RPMI8226 (cell line): ENCODE data around the gene LRRC40.
"Not testable (repeated sequence)": the region's sequence is repeated elsewhere in the genome, so short reads cannot be mapped to it uniquely, and the experiment has no call there.

Source experiments
- DNase-seq: peaks from one replicate; pipeline ENCODE4 v3.0.0-alpha.2; 2015

LRRC40 gene

DNA sequence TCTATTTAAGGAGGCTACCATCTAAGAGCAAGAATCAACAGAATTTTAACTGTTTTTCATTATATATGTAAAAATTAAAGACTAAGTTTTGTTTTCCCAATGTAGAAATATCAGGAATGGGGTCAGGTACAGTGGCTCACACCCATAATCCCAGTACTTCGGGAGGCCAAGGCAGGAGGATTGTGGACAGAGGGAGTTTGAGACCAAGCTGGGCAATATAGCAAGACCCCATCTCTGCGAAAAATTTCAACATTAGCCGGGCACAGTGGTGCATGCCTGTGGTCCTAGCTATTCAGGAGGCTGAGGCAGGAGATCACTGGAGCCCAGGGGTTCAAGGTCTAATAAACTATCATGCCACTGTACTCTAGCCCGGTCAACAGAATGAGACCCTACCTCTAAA is 5.3 kb downstream of the LRRC40 start:
- DNase-seq = no peak

DNA sequence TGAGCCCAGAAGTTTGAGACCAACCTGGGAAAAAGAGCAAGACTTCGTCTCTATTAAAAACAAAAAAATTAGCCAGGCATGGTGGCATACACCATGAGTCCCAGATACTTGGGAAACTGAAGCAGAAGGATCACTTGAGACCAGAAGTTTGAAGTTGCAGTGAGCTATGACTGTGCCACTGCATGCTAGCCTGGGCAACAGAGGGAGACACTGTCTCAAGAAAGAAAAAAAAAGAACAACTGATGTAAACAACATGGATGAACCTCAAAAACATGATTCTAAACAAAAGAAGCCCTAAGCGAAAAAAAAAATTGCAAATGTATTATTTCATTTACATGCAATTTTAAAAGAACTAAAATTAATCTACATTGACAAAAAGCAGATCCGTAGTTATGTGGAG is 9.0 kb downstream of the LRRC40 start:
- DNase-seq = no peak

GRCh38 chr1:70195342-70195741 is 10.0 kb downstream of the LRRC40 start:
- no peak for DNase-seq

DNA sequence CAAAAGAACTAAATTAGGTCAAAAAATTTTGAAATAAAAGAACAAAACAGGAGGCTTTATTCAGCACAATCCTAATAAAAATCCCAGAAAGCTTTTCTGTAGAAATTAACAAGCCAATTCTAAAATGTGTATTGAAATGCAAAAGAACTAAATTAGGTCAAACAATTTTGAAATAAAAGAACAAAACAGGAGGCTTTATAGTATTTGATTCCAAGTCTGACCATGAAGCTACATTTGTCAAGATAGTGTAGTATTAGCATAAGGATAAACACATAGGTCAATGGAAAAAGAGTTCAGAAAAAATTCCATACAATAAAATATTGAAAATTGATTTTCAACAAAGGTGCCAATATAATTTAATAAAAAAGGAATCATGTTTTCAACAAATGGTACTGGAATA is 10.8 kb downstream of the LRRC40 start:
- DNase-seq = no peak

DNA sequence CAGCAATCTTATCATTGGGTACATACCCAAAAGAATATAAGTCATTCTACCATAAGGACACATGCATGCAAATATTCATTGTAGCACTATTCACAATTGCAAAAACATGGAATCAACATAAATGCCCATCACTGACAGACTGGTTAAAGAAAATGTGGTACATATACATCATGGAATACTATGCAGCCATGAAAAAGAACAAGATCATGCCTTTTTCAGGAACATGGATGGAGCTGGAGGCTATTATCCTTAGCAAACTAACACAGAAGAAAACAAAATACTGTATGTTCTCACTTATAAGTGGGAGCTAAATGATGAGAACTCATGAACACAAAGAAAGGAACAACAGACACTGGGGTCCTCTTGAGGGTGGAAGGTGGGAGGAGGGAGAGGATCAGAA is 12.9 kb downstream of the LRRC40 start:
- not testable (repeated sequence) for DNase-seq

- DNase-seq = no peak
These were observed 15.2 kb downstream of the LRRC40 start for GRCh38 chr1:70190180-70190579.

- no peak for DNase-seq
These were observed 16.9 kb downstream of the LRRC40 start for GRCh38 chr1:70188522-70188921.

DNA sequence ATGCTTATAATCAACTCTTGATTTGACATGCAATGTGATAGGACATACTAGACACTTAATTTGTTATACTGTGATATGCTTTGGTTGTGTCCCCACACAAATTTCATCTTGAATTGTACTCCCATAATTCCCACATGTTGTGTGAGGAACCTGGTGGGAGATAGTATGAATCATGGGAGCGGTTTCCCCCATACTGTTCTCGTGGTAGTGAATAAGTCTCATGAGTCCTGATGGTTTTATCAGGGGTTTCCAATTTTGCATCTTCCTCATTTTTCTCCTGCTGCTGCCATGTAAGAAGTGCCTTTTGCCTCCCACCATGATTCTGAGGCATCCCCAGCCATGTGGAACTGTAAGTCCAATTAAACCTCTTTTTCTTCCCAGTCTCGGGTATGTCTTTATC is 20.2 kb downstream of the LRRC40 start:
- DNase-seq = not testable (repeated sequence)

GRCh38 chr1:70171512-70171911 is 33.9 kb downstream of the LRRC40 start:
- DNase-seq = no peak

GRCh38 chr1:70169018-70169839 is 36.1 kb downstream of the LRRC40 start:
- no peak for DNase-seq

DNA sequence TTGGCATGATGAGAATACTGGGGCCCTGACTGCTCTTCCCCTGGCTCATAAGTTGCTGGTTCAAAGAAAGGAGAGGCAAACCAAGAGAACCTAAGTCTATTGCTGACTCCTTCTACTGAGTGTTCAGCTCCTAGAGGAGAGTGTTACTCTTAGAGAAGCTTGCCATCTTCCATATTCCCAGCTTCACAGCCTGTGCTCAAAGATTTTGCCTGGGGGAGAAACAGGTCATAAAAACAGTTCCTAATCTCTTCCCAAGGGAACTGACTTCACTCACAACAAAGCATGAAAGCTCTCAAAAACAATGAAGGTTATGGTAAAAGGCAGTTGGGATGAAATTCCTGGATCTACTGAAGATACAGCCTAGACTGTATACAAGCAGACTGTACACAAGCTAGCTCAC is 37.1 kb downstream of the LRRC40 start:
- no peak for DNase-seq

DNA sequence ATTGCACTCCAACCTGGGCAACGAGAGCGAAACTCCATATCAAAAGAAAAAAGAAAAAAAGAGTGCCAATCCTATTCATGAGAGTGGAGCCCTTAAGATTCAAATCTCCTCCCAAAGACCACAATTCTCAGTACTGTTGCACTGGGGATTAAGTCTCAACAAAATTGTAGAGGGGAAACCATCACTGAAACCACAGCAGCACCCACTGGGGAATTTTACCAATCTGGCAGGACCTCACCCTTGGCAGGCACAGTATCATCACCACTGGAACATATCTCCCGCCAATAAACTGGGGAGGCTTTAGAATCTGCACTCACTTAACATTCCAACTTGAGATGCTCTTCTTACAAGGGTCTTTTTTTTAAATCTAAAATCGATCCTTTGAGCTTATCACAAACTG is 41.0 kb downstream of the LRRC40 start:
- no peak for DNase-seq

GRCh38 chr1:70156529-70157120 is 48.8 kb downstream of the LRRC40 start:
- DNase-seq = no peak

GRCh38 chr1:70153739-70154138 is 51.6 kb downstream of the LRRC40 start:
- DNase-seq = no peak

DNA sequence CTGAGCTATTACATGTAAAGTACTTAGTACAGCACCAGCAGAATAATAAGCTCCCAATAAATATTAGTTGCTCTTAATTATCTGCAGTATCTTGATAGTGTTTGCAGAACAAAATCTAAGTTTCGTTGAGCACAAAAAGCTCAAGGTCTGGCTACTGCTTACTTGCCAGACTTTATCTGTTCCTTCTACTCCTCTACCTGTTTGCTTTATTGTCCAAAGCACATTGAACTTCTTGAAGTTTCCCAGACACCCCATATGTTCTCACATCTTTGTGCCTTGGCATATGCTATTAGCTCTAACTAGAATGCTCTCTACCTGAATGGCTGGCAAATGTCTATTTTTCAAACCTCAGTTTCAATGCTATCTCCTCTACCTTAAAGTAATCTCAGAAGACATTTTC is 54.9 kb downstream of the LRRC40 start:
- DNase-seq = no peak

DNA sequence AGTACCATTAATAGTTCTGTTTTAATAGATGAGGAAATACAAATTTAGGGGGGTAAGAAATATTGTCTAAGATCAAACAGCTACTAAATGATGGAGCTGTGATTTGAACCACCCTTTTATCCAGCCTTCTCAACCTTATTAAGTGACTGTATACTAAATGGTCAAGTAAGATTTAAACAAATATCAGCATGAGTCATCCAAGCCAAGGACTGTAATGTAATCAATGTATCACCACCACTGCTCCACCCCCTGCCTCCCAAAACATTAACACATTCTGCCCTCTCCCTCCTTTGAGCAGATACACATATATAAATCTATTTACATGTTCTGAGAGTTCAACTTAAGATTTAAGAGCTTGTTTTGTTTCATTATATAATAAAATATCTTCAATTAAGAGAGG is 58.9 kb downstream of the LRRC40 start:
- DNase-seq = no peak

DNA sequence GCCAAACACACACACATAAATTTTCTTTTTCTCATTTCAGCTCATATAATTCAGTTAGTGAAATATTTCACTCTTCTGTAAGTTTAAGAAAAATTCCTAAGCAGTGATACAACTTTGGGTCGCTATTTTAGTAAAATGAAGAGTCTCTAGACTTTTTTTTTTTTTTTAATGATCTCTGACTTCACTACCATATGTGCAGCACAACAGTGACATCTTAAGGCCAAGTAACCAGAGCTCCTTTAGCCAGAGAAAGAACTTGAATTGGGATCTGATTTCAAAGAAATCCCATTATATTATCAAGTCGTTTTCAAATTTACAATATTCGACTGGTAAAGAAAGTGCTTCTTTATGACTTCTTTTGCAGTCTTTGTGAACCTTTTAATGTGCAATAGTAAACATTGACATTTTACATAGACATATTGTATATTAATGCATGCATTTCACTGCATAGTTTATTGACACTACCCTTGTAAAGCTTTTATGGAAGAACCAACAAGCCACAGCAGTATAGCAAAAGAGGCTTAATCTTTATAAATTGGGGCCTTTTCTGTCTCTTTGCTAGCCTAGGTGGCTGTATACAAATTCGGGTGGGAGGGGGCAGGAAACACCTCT is 62.2 kb downstream of the LRRC40 start:
- no peak for DNase-seq

- no peak for DNase-seq
These were observed 63.3 kb downstream of the LRRC40 start for GRCh38 chr1:70142075-70142474.

GRCh38 chr1:70140894-70141293 is 64.5 kb downstream of the LRRC40 start:
- DNase-seq = no peak

DNA sequence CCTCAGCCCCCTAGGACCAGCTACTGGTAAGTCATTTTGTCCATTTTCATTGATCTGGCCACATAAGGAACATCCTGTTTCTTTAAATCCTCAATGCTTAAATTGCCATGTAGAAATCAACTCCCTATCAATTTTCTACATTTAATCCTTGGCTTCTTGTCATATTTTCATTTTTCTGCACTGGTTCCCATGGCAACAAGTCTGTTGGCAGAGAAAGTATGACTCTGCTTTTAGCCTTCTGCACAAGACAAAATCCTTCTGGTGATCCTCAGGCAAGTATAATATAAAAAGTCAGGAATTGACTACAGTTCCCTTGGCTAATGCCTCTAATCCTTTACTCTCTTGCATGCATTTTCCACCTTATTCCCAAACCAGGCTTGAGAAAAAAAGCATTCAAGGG is 65.0 kb downstream of the LRRC40 start:
- DNase-seq = no peak

- DNase-seq = no peak
These were observed 71.2 kb downstream of the LRRC40 start for GRCh38 chr1:70134148-70134547.

- DNase-seq = no peak
These were observed 88.3 kb downstream of the LRRC40 start for GRCh38 chr1:70117046-70117445.

DNA sequence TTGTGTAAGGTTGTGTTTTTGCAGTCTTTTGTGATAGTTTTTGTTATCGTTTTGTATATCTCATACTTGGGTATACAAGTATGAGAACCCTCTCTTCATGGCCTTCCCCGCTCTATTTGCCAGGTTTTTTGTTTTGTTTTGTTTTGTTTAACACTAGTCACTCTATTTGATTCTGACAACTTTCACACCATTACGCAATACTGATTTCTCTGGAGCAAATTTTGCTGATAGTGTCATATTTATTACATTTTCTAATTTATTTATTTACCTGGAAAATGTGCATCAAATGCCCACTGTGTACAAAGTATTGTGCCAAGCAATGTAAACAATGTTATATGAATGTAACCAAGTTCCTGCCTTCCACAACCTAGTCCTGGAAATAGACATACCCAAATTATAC is 90.1 kb downstream of the LRRC40 start:
- no peak for DNase-seq

DNA sequence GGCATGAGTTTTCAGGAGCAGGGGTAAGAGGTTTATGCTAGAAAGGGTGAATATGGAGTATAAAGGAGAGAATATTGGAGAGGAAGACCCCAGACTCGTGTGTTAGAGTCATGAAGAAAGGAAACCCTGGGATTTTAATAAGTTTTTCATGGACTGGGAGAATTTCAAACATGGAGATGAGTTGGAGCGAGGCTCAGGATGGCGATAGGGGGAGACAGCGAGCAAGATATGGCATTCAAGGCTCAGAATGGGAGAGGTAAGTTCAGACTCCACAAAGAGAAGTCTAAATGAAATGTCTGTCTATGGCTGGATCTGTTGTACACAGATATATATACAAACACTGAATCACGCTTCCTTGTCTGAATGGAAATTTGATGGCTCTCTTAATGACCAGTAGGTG is 92.5 kb downstream of the LRRC40 start:
- no peak for DNase-seq
